PC-3 (cell line): ENCODE data around the gene ST6GALNAC3. TPM values are rescaled to one million over a fixed set of nuclear protein-coding genes. Genes with fewer than 3 reads are reported as not detected.

ENCODE experiments used
- ATAC-seq: fragments of 200-7000 bp; cut with Tn5 transposase; 2 replicates; pipeline ENCODE4 v1.9.1; 2020; ENCODE audit warnings: mild to moderate bottlenecking, moderate library complexity
- BruUV-seq: library from RNA; stranded (reverse); fragments of 400-500 nt; replicated peaks from 2 replicates; lab custom pipeline; 2021; lab: Mats Ljungman, UMichigan
- CTCF ChIA-PET: fragments of 300-600 bp; sonication (Branson Sonifier 250); formaldehyde crosslinking; loops from one replicate; lab custom pipeline; 2022; ENCODE audit warnings: antibody characterized with exemption; lab: Charles Lee
- POLR2A ChIA-PET: fragments of 300-600 bp; sonication (Branson Sonifier 250); formaldehyde crosslinking; loops from one replicate; lab custom pipeline; 2022; ENCODE audit warnings: antibody characterized with exemption; ENCODE audit not compliant: unreplicated experiment; lab: Charles Lee
- DNase-seq: peaks from one replicate; pipeline ENCODE4 v3.0.0-alpha.2; 2015
- H2AFZ ChIP-seq: fragments of 300-600 bp; sonication (generic); 2 replicates; pipeline ENCODE4 v1.6.0; 2016; ENCODE audit warnings: antibody characterized with exemption, low read length
- H3F3A ChIP-seq: fragments of 300-600 bp; sonication (generic); one replicate; pipeline ENCODE4 v1.6.0; 2017; ENCODE audit warnings: antibody characterized with exemption, low read length, control low read depth, mild to moderate bottlenecking; ENCODE audit not compliant: unreplicated experiment
- H3K27ac ChIP-seq: fragments of 300-600 bp; sonication (generic); 2 replicates; pipeline ENCODE4 v1.5.1; 2016; ENCODE audit warnings: mild to moderate bottlenecking, low read length
- H3K27me3 ChIP-seq: fragments of 300-600 bp; sonication (generic); 2 replicates; pipeline ENCODE4 v1.6.1; 2016; ENCODE audit warnings: low read length, mixed read lengths
- H3K36me3 ChIP-seq: fragments of 300-600 bp; sonication (generic); 2 replicates; pipeline ENCODE4 v1.6.1; 2016; ENCODE audit warnings: low read depth, mixed run types, low read length, mixed read lengths
- H3K4me1 ChIP-seq: fragments of 300-600 bp; sonication (generic); 2 replicates; pipeline ENCODE4 v1.5.1; 2016; ENCODE audit warnings: low read length; ENCODE audit not compliant: insufficient read depth
- H3K4me2 ChIP-seq: fragments of 300-600 bp; sonication (generic); 2 replicates; pipeline ENCODE4 v1.6.0; 2016; ENCODE audit warnings: low read length
- H3K4me3 ChIP-seq: fragments of 300-600 bp; sonication (generic); 2 replicates; pipeline ENCODE4 v1.5.1; 2016; ENCODE audit warnings: mild to moderate bottlenecking, low read length, mixed read lengths
- H3K79me2 ChIP-seq: fragments of 300-600 bp; sonication (generic); 2 replicates; pipeline ENCODE4 v1.6.1; 2017; ENCODE audit warnings: low read length, mixed read lengths
- H3K9ac ChIP-seq: fragments of 300-600 bp; sonication (generic); 2 replicates; pipeline ENCODE4 v1.6.0; 2016; ENCODE audit warnings: mild to moderate bottlenecking, low read length
- H3K9me2 ChIP-seq: fragments of 300-600 bp; sonication (generic); replicated peaks from 2 replicates; pipeline ENCODE4 v1.6.1; 2016; ENCODE audit warnings: mixed run types, low read length, mixed read lengths
- H3K9me3 ChIP-seq: fragments of 300-600 bp; sonication (generic); 2 replicates; pipeline ENCODE4 v1.6.1; 2016; ENCODE audit warnings: low read length, mixed read lengths
- H4K20me1 ChIP-seq: fragments of 300-600 bp; sonication (generic); 2 replicates; pipeline ENCODE4 v1.6.1; 2016; ENCODE audit warnings: low read length, mixed read lengths
- CTCF ChIP-seq: fragments of 300-600 bp; sonication (generic); conservative IDR thresholded peaks from 2 replicates; pipeline ENCODE4 v1.5.1; 2017; ENCODE audit warnings: antibody characterized with exemption, low read depth, mild to moderate bottlenecking, low read length
- EZH2 ChIP-seq: fragments of 300-600 bp; sonication (generic); IDR thresholded peaks from one replicate; pipeline ENCODE4 v1.6.1; 2017; ENCODE audit warnings: antibody characterized with exemption, mild to moderate bottlenecking, low read length; ENCODE audit not compliant: unreplicated experiment
- EZH2phosphoT487 ChIP-seq: fragments of 300-600 bp; sonication (generic); IDR thresholded peaks from 2 replicates; pipeline ENCODE4 v1.6.1; 2018; ENCODE audit warnings: mild to moderate bottlenecking, antibody characterized with exemption, low read length, borderline replicate concordance
- intact Hi-C: fragments of 100-400 bp; cut with micrococcal nuclease; formaldehyde crosslinking; loops from 2 replicates; pipeline ENCODE4 v1.9.0; 2023
- total RNA-seq: library from RNA; depleted of rRNA; stranded (reverse); fragments of >200 nt; gene quantifications from 2 replicates; pipeline ENCODE4 v1.2.3, GENCODE V29; 2014

The ST6GALNAC3 gene
- total RNA-seq, 1 experiment from 2014 or later = not detected

DNA sequence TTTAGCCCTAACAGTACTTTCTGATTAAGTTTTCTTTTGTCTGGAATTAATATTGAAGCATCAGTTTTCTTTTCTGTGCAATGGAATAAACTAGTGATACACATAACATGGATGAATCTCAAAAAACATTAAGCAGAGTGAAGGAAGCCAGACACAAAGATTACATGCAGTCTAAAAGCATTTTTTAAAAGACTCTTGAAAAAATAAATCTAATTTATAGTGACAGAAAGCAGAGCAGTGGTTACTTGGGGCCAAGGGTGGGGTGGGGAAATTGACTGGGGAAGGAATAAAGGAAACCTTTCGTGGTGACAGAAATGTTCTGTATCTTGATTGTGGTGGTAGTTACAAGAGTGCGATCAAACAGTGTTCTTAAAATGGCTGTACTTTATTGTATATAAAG, 20.2 kb upstream of the ST6GALNAC3 start:
- ChIA-PET POLR2A (no interaction called here), CTCF (no interaction called here)
- intact Hi-C loops = no loop called here
- ATAC-seq (no peak), DNase-seq (no peak)
- Histone ChIP-seq H3K9ac (no peak overlapping the region), H3K4me2 (no peak overlapping the region), H4K20me1 (no peaks in the 10 kb centered on the region), H3K4me3 (no peak overlapping the region), H3K27me3 (peaks cover 15% of the 10 kb centered on the region), H3K27ac (no peak overlapping the region), H3K79me2 (no peaks in the 10 kb centered on the region), H2AFZ (no peak overlapping the region), H3K4me1 (peaks cover 9% of the 10 kb centered on the region), H3F3A (no peaks in the 10 kb centered on the region), H3K9me3 (no peaks in the 10 kb centered on the region), H3K36me3 (no peaks in the 10 kb centered on the region), H3K9me2 (no peaks in the 10 kb centered on the region)
- TF ChIP-seq EZH2phosphoT487 (no peak), CTCF (no peak), EZH2 (no peak)
- BruUV-seq = no TSS peak

GRCh38 chr1:76055987-76056386, 18.6 kb upstream of the ST6GALNAC3 start:
- Histone ChIP-seq H3K9ac (no peak overlapping the region), H2AFZ (no peak overlapping the region), H3K9me2 (no peaks in the 10 kb centered on the region), H4K20me1 (no peaks in the 10 kb centered on the region), H3K4me3 (no peak overlapping the region), H3K79me2 (no peaks in the 10 kb centered on the region), H3K9me3 (no peaks in the 10 kb centered on the region), H3K27me3 (peaks cover 12% of the 10 kb centered on the region; the same call in 1 of the 2 replicates), H3K4me1 (peaks cover 17% of the 10 kb centered on the region), H3F3A (no peaks in the 10 kb centered on the region), H3K4me2 (no peak overlapping the region), H3K27ac (no peak overlapping the region), H3K36me3 (no peaks in the 10 kb centered on the region)
- ATAC-seq (no peak), DNase-seq (no peak)
- TF ChIP-seq EZH2phosphoT487 (no peak), CTCF (no peak), EZH2 (no peak)
- intact Hi-C loops = no loop called here
- POLR2A ChIA-PET = no interaction called here
- CTCF ChIA-PET = no interaction called here
- no TSS peak for BruUV-seq

- Histone ChIP-seq H2AFZ (no peak overlapping the region), H3K36me3 (no peaks in the 10 kb centered on the region), H3K79me2 (no peaks in the 10 kb centered on the region), H3K4me3 (no peak overlapping the region), H3K9ac (no peak overlapping the region), H3F3A (no peaks in the 10 kb centered on the region), H3K27ac (peak overlapping the region; percentile 50), H3K4me2 (peak overlapping the region; percentile 50), H3K9me2 (no peaks in the 10 kb centered on the region), H3K9me3 (no peaks in the 10 kb centered on the region), H3K27me3 (no peaks in the 10 kb centered on the region; the same call in 1 of the 2 replicates), H4K20me1 (no peaks in the 10 kb centered on the region), H3K4me1 (peaks cover 17% of the 10 kb centered on the region)
- peak; percentile 92 for ATAC-seq
- DNase-seq = peak; percentile 83
- BruUV-seq = no TSS peak
- TF ChIP-seq EZH2phosphoT487 (no peak), EZH2 (no peak), CTCF (no peak)
- POLR2A ChIA-PET = no interaction called here
- intact Hi-C loops = no loop called here
- CTCF ChIA-PET = no interaction called here
Observed at GRCh38 chr1:76059451-76059850, 15.1 kb upstream of the ST6GALNAC3 start.
